ENCODE data around the gene DDX39B.

DNA sequence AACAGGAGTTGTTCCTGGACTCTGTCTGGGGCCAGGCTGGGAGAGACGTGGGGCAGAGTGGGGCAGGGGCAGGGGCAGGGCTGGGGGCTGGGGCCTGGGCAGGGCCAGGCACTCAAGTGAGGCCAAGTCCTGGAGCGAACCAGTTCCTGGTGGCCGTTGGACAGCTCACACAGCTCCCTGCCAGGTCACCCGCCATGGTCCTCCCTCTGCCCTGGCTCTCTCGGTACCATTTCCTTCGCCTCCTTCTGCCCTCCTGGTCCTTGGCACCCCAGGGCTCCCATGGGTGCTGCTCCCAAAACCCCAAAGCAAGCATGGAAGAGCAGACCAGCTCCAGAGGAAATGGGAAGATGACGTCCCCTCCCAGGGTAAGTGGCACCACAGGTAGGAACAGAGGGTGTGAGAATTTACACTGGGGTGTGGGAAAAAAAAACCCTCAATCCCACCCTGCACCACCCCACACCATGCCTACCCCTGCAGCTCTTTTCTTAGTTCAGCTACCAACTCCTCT, 12.9 kb downstream of the DDX39B start, which contains the start of gene MCCD1:
- TF ChIP-seq POLR2A (IDR thresholded peaks at IDR 0.05) (no peak), CTCF (IDR thresholded peaks at IDR 0.05) (no peak)

Measured in gastroesophageal sphincter (tissue), 3 donors.